Gastrocnemius medialis (tissue), 4 donors: ENCODE measurements around the gene SH3PXD2B.

ENCODE experiments used
- CTCF ChIP-seq, 5 experiments: fragments of 450-650 bp in 3 of 5; fragments of 200-600 bp in 2 of 5; sonication (generic) in 2 of 5; IDR thresholded peaks in 4 of 5; conservative IDR thresholded peaks in 1 of 5; 1 replicate in 4 of 5; 2 replicates in 1 of 5; pipeline ENCODE4 v1.5.1; 2016 to 2019; ENCODE audit warnings: antibody characterized with exemption in 5 of 5, mild to moderate bottlenecking in 3 of 5, moderate library complexity in 3 of 5
- POLR2A ChIP-seq, 2 donors: fragments of 450-650 bp; IDR thresholded peaks; one replicate each; pipeline ENCODE4 v1.6.1; 2017; ENCODE audit warnings: antibody characterized with exemption in 2 of 2, mild to moderate bottlenecking in 2 of 2, moderate library complexity in 2 of 2

GRCh38 chr5:172446336-172447051, 7.8 kb downstream of the SH3PXD2B start:
- TF ChIP-seq CTCF (IDR thresholded peaks at IDR 0.05 in 4 of 5, conservative IDR thresholded peaks at IDR 0.05 in 1 of 5): no peak
- TF ChIP-seq POLR2A (IDR thresholded peaks at IDR 0.05): no peak
